Upper lobe of right lung (tissue), 1 donor: Measurements from ENCODE around the gene FIZ1. TPM values are rescaled to one million over a fixed set of nuclear protein-coding genes. Genes with fewer than 3 reads are reported as not detected.

ENCODE experiments used
- ATAC-seq: fragments of 200-7000 bp; cut with Tn5 transposase; one replicate; pipeline ENCODE4 v1.9.1; 2020; ENCODE audit warnings: mild to moderate bottlenecking, moderate library complexity
- DNase-seq: peaks from one replicate; pipeline ENCODE4 v3.0.0-alpha.2; 2020
- H3K27ac ChIP-seq: fragments of 200-600 bp; one replicate; pipeline ENCODE4 v1.8.0; 2022
- H3K27me3 ChIP-seq: fragments of 200-600 bp; one replicate; pipeline ENCODE4 v1.8.0; 2022; ENCODE audit warnings: mild to moderate bottlenecking
- H3K36me3 ChIP-seq: fragments of 200-600 bp; one replicate; pipeline ENCODE4 v1.8.0; 2022
- H3K4me1 ChIP-seq: fragments of 200-600 bp; one replicate; pipeline ENCODE4 v1.8.0; 2022
- H3K4me3 ChIP-seq: fragments of 200-600 bp; one replicate; pipeline ENCODE4 v1.8.0; 2022; ENCODE audit warnings: mild to moderate bottlenecking
- H3K9me3 ChIP-seq: fragments of 200-600 bp; one replicate; pipeline ENCODE4 v1.8.0; 2022
- CTCF ChIP-seq: fragments of 200-600 bp; IDR thresholded peaks from one replicate; pipeline ENCODE4 v1.8.0; 2022; ENCODE audit warnings: antibody characterized with exemption
- intact Hi-C: fragments of 100-400 bp; cut with DNase I; formaldehyde crosslinking; loops from one replicate; pipeline ENCODE4 v1.11.0; 2022
- total RNA-seq: library from RNA; stranded (reverse); fragmentation: NEBNext Ultra II Directional; extraction: Animal tissue kit (Norgen Biotek cat#: 25700); gene quantifications from one replicate; pipeline ENCODE4 v1.2.1, GENCODE V29; 2021
- donor health status: DM: no; HTN: yes; CAD: no; lungs with severe emphysema.

Gene FIZ1
- total RNA-seq, 1 donor from 2014 or later = 14.9 TPM

GRCh38 chr19:55622242-55622969, 23.1 kb upstream of the FIZ1 start:
- no peak overlapping the region for H3K27ac ChIP-seq
- peaks cover 6% of the 10 kb centered on the region for H3K36me3 ChIP-seq
- ATAC-seq (no peak), DNase-seq (peak; percentile 64)
- no peaks in the 10 kb centered on the region for H3K27me3 ChIP-seq
- TF ChIP-seq CTCF = no peak
- no peaks in the 10 kb centered on the region for H3K9me3 ChIP-seq
- intact Hi-C loops = no loop called here
- H3K4me3 ChIP-seq = no peak overlapping the region
- H3K4me1 ChIP-seq = peaks cover 30% of the 10 kb centered on the region

- Histone ChIP-seq H3K27ac (no peak overlapping the region), H3K4me3 (no peak overlapping the region), H3K36me3 (peaks cover 9% of the 10 kb centered on the region), H3K4me1 (peaks cover 30% of the 10 kb centered on the region), H3K27me3 (no peaks in the 10 kb centered on the region), H3K9me3 (no peaks in the 10 kb centered on the region)
- ATAC-seq (no peak), DNase-seq (peak; percentile 70)
- TF ChIP-seq CTCF = no peak
- intact Hi-C loops = no loop called here
Measured at GRCh38 chr19:55621673-55622231, 22.4 kb upstream of the FIZ1 start.

GRCh38 chr19:55621205-55621672, 21.9 kb upstream of the FIZ1 start:
- H3K27ac ChIP-seq = no peak overlapping the region
- H3K9me3 ChIP-seq = no peaks in the 10 kb centered on the region
- H3K27me3 ChIP-seq = no peaks in the 10 kb centered on the region
- H3K4me1 ChIP-seq = peaks cover 30% of the 10 kb centered on the region
- TF ChIP-seq CTCF = no peak
- no peak for ATAC-seq
- H3K4me3 ChIP-seq = no peak overlapping the region
- peaks cover 14% of the 10 kb centered on the region for H3K36me3 ChIP-seq
- DNase-seq = no peak
- intact Hi-C loops = no loop called here

GRCh38 chr19:55620410-55621204, 21.3 kb upstream of the FIZ1 start:
- DNase-seq (no peak), ATAC-seq (no peak)
- Histone ChIP-seq H3K27me3 (no peaks in the 10 kb centered on the region), H3K4me1 (peaks cover 30% of the 10 kb centered on the region), H3K36me3 (peaks cover 21% of the 10 kb centered on the region), H3K27ac (peak overlapping the region; percentile 31), H3K9me3 (no peaks in the 10 kb centered on the region), H3K4me3 (no peak overlapping the region)
- intact Hi-C loops = no loop called here
- no peak for TF ChIP-seq CTCF

GRCh38 chr19:55619286-55619685, 20.0 kb upstream of the FIZ1 start:
- Histone ChIP-seq H3K9me3 (no peaks in the 10 kb centered on the region), H3K27ac (peak overlapping the region; percentile 49), H3K27me3 (no peaks in the 10 kb centered on the region), H3K4me1 (peaks cover 26% of the 10 kb centered on the region), H3K4me3 (no peak overlapping the region), H3K36me3 (peaks cover 26% of the 10 kb centered on the region)
- TF ChIP-seq CTCF = no peak
- ATAC-seq (no peak), DNase-seq (no peak)
- intact Hi-C loops = no loop called here
